Neutrophil (primary cell): ENCODE measurements around the gene NUAK1.
A peak's percentile ranks its signal among the peaks of the same experiment; 100 is the strongest.

Source experiments
- H3K27ac ChIP-seq: fragments of 200-600 bp; sonication (generic); 2 replicates; pipeline ENCODE4 v1.5.1; 2016; ENCODE audit warnings: mild to moderate bottlenecking, moderate library complexity
- H3K27me3 ChIP-seq: fragments of 200-600 bp; sonication (generic); 2 replicates; pipeline ENCODE4 v1.6.0; 2016; ENCODE audit warnings: mild to moderate bottlenecking
- H3K36me3 ChIP-seq: fragments of 200-600 bp; sonication (generic); 2 replicates; pipeline ENCODE4 v1.5.1; 2017
- H3K4me1 ChIP-seq, 2 experiments: fragments of 200-600 bp in 1 of 2; sonication (generic) in 1 of 2; 1 replicate in 1 of 2; 2 replicates in 1 of 2; pipeline versions ENCODE4 v1.5.1 to v1.6.1; 2013 to 2016; ENCODE audit warnings: low read depth in 1 of 2, low read length in 1 of 2, mild to moderate bottlenecking in 1 of 2, moderate library complexity in 1 of 2; ENCODE audit not compliant: control insufficient read depth in 1 of 2, insufficient read depth in 1 of 2
- H3K4me3 ChIP-seq, 2 experiments: fragments of 200-600 bp in 1 of 2; sonication (generic) in 1 of 2; 1 replicate in 1 of 2; 2 replicates in 1 of 2; pipeline ENCODE4 v1.5.1; 2013 to 2016; ENCODE audit warnings: low read depth in 1 of 2, low read length in 1 of 2, mild to moderate bottlenecking in 1 of 2, moderate library complexity in 1 of 2
- H3K9me3 ChIP-seq: fragments of 200-600 bp; sonication (generic); 2 replicates; pipeline ENCODE4 v1.5.1; 2016
- CTCF ChIP-seq: fragments of 200-600 bp; sonication (generic); IDR thresholded peaks from 2 replicates; pipeline ENCODE4 v1.5.1; 2016; ENCODE audit warnings: antibody characterized with exemption

The NUAK1 gene

GRCh38 chr12:106137530-106138356 is 1.0 kb downstream of the NUAK1 start:
- H3K36me3 ChIP-seq: no peaks in the 10 kb centered on the region
- H3K27ac ChIP-seq: no peak overlapping the region
- H3K9me3 ChIP-seq: no peaks in the 10 kb centered on the region
- peaks cover 100% of the 10 kb centered on the region for H3K27me3 ChIP-seq
- no peak overlapping the region for H3K4me3 ChIP-seq
- no peak for TF ChIP-seq CTCF
- H3K4me1 ChIP-seq: peaks cover 0 to 12% of the 10 kb centered on the region in 2 experiments

GRCh38 chr12:106136263-106136662 is 2.5 kb downstream of the NUAK1 start:
- H3K9me3 ChIP-seq: no peaks in the 10 kb centered on the region
- H3K4me1 ChIP-seq: peaks cover 0 to 12% of the 10 kb centered on the region in 2 experiments
- H3K4me3 ChIP-seq: no peak overlapping the region
- peak; percentile 56 for TF ChIP-seq CTCF
- H3K27ac ChIP-seq: no peak overlapping the region
- H3K27me3 ChIP-seq: peaks cover 99% of the 10 kb centered on the region
- no peaks in the 10 kb centered on the region for H3K36me3 ChIP-seq

- no peaks in the 10 kb centered on the region for H3K9me3 ChIP-seq
- peaks cover 0 to 12% of the 10 kb centered on the region in 2 experiments for H3K4me1 ChIP-seq
- no peaks in the 10 kb centered on the region for H3K36me3 ChIP-seq
- peaks cover 99% of the 10 kb centered on the region for H3K27me3 ChIP-seq
- no peak for TF ChIP-seq CTCF
- no peak overlapping the region for H3K4me3 ChIP-seq
- no peak overlapping the region for H3K27ac ChIP-seq
Measured at GRCh38 chr12:106135781-106136180, 3.0 kb downstream of the NUAK1 start.

GRCh38 chr12:106135075-106135474 is 3.7 kb downstream of the NUAK1 start:
- H3K9me3 ChIP-seq: no peaks in the 10 kb centered on the region
- no peak overlapping the region for H3K27ac ChIP-seq
- peaks cover 99% of the 10 kb centered on the region for H3K27me3 ChIP-seq
- TF ChIP-seq CTCF: no peak
- no peak overlapping the region for H3K4me3 ChIP-seq
- no peaks in the 10 kb centered on the region for H3K36me3 ChIP-seq
- peaks cover 0 to 12% of the 10 kb centered on the region in 2 experiments for H3K4me1 ChIP-seq

GRCh38 chr12:106134294-106134949 is 4.3 kb downstream of the NUAK1 start:
- peaks cover 0 to 10% of the 10 kb centered on the region in 2 experiments for H3K4me1 ChIP-seq
- no peak overlapping the region for H3K27ac ChIP-seq
- H3K27me3 ChIP-seq: peaks cover 98% of the 10 kb centered on the region

More at GRCh38 chr12:106134294-106134949, 4.3 kb downstream of the NUAK1 start:
- Histone ChIP-seq H3K4me3 (no peak overlapping the region), H3K36me3 (no peaks in the 10 kb centered on the region), H3K9me3 (no peaks in the 10 kb centered on the region)
- no peak for TF ChIP-seq CTCF
